SK-N-SH (cell line): ENCODE data around the gene CEP89.
"Not testable (repeated sequence)": the region's sequence is repeated elsewhere in the genome, so short reads cannot be mapped to it uniquely, and the experiment has no call there.

Experiments used
- CTCF ChIP-seq: fragments of 200-600 bp; sonication (generic); IDR thresholded peaks from 2 replicates; pipeline ENCODE4 v1.6.1; 2017; ENCODE audit warnings: antibody characterized with exemption, mild to moderate bottlenecking, moderate library complexity
- FOSL2 ChIP-seq: IDR thresholded peaks from 2 replicates; pipeline ENCODE4 v1.4.0; 2012; ENCODE audit warnings: low read depth, mild to moderate bottlenecking, moderate library complexity, borderline replicate concordance
- POLR2AphosphoS5 ChIP-seq: IDR thresholded peaks from 2 replicates; pipeline ENCODE4 v1.6.1; 2012; ENCODE audit warnings: low read depth, low read length
- TAF1 ChIP-seq: IDR thresholded peaks from 2 replicates; pipeline ENCODE4 v1.6.1; 2012; ENCODE audit warnings: low read depth, mild to moderate bottlenecking, low read length, moderate library complexity, borderline replicate concordance
- USF2 ChIP-seq: fragments of 150-350 bp; IDR thresholded peaks from 2 replicates; pipeline ENCODE4 v1.6.1; 2017; ENCODE audit warnings: antibody characterized with exemption, low read length, low read depth, borderline replicate concordance

GRCh38 chr19:33002126-33002865 is 30.5 kb upstream of the CEP89 start:
- not testable (repeated sequence) for TF ChIP-seq CTCF, TAF1, POLR2AphosphoS5, FOSL2, USF2
